HG03025 (cell line): ENCODE results near the gene ACTL10.

ENCODE experiments used
- ATAC-seq: cut with Tn5 transposase; IDR thresholded peaks from one replicate; pipeline ENCODE4 v1.9.1; 2021; ENCODE audit warnings: mild to moderate bottlenecking, moderate library complexity; ENCODE audit not compliant: unreplicated experiment, low FRiP score

ACTL10 gene

DNA sequence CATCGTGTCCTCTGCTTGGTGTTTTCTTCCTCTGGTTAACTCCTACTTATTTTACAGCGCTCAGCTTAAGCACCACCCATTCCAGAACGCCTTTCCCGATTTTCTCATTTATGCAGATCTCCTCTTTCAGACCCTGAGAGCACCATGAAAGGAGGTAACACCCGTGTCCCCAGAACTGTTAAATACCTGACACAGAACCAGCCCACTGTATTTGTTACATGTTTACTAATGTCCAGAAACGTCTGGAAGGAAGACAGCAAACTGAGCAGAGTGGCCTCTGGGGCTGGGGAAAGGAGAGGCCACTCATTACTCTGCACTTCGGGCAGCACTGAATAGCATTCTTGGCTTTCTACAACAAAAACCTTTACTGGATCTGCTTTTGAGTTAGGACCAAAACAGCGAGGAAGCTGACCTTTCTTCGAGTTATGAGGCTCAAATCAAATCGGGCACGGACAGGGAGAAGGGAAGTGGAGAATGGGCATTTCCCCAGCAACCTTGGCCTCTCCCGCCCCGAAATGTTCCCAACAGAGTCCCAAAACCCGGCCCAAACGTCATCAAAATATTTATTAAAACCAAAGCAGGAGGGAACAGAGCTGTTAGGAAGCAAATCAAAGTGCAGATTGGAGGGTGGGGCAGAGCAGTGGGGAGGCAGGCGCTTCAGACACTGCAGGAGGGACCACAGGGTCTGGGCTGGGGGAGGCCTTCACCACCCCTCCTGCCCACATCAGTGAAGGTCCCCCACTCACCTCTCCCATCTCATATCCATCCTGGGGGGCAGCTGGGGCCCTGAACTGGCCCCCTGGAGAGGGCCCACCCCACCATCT is 8.6 kb downstream of the ACTL10 start:
- ATAC-seq: no peak

- ATAC-seq: no peak
These were observed 9.4 kb downstream of the ACTL10 start for GRCh38 chr20:33676121-33676520.

DNA sequence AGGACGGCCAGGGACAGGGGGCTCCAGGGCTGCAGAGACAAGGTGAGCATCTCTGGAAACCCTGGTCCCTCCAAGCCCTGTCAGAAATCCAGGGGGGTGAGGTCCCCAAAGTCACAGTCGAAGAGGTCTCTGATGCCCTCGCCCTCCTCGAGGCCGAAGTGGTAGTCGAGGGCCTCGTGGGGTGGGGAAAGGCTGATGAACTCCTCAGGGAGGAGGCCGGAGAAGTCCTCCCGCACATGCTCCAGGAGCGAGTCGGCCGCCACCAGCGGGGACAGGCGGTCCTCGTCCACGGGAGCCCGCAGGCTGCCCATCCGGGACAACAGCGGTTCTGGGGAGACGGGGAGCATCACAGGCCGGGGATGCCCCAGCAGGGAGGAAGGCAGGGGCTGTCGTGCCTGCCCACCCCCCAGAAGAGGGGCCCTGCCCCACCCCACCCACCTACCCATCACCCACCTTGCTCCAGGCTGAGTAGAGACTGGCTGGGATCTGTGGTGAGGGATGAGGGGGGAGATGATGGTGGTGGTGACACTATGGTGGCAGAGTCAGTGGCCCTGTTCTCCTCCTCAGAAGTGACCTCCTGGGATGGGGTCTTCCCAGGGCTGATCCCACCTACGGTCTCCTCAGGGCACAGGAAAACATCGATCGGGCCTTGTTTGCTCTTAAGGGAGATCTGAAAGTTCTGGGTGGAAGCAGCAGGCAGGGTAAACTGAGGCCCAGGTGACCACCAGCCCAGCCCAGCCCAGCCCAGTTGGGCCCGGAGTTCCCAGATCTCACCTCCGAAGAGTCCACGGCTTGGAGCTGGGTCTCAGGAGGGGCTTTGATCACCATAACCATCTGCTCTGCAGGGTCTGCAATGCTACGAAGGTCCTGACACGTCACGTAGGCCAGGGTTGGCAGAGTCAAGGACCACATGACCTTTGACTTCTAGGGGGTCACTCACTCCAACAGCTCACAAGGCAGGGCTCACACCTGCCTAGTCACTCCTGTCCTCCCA is 10.2 kb downstream of the ACTL10 start:
- ATAC-seq: no peak

- ATAC-seq: no peak
These were observed 11.4 kb downstream of the ACTL10 start for GRCh38 chr20:33677991-33678702.

- no peak for ATAC-seq
These were observed 13.2 kb downstream of the ACTL10 start for GRCh38 chr20:33679758-33680485.

DNA sequence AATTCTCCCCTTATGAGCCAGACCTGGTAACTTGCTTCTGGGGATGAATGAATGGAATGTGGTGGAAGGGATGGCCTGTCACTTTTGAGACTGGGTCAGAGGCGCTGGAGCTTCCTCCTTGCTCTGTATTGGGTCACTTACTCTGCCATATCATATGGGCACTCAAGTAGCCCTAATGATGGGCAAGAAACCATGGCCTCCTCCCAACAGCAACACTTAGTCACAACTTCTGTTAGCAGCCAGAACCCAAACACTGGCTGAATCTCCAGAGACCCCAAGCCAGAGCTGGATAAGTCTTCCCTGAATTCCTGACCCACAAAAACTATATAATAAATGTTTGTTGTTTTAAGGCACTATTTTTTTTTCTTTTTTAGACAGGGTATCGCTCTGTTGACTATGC is 13.9 kb downstream of the ACTL10 start:
- ATAC-seq: no peak

- no peak for ATAC-seq
These were observed 14.5 kb downstream of the ACTL10 start for GRCh38 chr20:33681288-33681687.

- ATAC-seq: no peak
These were observed 15.1 kb downstream of the ACTL10 start for GRCh38 chr20:33681728-33682353.

- ATAC-seq: no peak
These were observed 18.0 kb downstream of the ACTL10 start for GRCh38 chr20:33684533-33685327.

DNA sequence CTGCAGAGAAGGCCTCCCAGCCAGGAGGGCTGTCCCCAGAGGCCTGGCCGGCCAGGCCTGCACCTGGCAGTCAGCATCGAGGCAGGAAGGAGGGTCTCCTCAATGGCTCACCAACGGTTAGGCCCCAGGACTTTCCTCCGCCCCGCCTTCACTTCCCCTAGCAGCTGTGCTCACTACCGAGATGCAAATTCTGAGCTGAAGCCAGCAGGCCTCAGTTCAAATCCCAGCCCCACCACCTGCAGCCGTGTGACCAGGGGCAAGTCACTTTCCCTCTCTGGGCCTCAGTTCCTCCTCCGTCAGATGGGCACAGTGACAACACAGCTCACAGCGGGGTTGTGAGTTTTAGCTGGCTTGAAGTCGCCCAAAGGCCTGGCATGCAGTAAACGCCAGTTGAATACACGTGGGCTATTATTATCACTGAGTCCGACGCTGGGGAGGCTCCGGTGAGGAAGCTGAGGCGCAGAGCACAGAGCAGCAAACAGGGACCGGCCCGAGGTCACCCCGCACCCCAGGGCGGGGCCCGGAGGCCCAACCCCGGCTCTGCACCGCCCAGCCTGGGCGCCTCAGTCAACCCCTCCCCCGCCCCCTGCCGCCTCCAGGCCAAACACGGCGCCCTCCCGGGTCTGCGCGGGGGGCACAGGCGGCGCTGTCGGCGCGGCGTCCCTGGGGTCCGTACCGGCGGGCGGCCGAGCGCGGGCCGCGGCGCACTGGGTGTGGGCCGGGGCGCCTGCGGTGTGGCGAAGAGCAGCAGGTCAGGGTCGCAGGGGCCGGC is 18.8 kb downstream of the ACTL10 start:
- ATAC-seq: peak; percentile 38

DNA sequence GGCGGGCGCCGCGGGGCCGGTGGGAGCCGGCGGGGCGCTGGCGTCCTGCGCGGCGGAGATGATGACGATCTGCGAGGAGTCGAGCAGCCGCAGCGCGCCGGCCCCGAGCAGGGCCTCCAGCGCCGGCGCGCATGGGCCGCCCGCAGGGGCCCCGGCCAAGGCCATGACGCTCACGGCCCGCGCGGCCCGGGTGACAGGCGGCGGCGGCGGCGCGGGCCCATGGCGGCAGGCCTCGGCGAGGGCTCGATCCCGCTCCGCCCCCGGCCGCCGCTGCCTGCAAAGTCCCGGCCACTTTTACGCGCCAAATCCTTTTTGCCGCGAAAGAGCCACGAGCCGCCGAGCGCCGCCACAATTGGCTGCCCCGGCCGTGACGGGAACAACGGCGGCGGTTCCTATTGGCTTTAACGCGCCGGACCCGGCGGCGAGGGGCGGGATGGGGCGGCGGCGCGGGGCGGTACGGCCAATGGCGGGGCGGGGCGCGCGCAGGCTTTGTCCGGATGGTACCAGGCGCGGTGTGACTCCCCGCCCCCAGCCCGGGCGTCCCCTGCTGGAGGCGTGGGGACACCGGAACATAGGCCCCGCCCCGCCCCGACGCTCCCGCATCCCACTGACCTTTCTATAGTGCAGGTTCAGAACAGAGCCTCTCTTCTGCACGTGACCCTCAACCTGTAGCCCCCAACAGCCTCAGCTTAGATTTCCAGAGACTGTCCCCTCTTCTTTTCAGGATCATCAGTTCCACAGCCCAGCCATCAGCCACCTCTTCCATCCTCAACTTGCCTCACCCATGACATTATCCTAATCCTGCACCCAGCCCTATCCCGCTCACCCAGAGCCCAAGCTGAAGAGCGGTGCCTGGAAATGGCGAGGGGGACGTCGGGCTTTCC is 19.6 kb downstream of the ACTL10 start, which contains the start of gene E2F1:
Gene E2F1 (minus strand): TSS at position 286 of the 884 bp plus-strand sequence. CDS start 121 bp downstream, at position 165.
- ATAC-seq: peak; percentile 76

GRCh38 chr20:33686984-33687366 is 20.2 kb downstream of the ACTL10 start:
- ATAC-seq: no peak

GRCh38 chr20:33687370-33687915 is 20.7 kb downstream of the ACTL10 start:
- no peak for ATAC-seq

GRCh38 chr20:33687993-33688937 is 21.5 kb downstream of the ACTL10 start:
- no peak for ATAC-seq

DNA sequence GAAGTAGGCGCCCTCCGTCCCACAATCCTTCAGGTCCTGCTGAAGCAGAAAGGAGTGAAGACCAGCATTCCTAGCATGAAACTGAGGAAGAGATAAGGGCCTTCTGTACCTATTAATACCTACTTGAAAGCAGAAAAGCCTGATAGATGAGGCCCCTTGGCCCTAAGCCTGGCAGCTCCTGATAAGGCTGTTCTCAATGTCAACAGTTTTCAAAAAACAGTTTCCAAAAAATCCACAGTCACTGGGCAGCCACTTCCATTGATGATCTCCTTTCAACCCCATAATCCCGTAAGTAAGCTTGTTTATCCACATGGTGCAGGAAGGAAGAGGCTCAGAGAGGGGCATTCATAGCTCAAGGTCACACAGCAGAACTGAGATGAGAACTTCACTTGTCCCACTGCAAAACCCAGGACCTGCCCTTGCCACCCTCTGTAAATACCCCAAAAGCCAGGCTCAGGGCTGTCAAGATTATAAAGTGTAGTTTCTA is 22.2 kb downstream of the ACTL10 start:
- no peak for ATAC-seq
